ENCODE measurements around the gene KSR2.

DNA sequence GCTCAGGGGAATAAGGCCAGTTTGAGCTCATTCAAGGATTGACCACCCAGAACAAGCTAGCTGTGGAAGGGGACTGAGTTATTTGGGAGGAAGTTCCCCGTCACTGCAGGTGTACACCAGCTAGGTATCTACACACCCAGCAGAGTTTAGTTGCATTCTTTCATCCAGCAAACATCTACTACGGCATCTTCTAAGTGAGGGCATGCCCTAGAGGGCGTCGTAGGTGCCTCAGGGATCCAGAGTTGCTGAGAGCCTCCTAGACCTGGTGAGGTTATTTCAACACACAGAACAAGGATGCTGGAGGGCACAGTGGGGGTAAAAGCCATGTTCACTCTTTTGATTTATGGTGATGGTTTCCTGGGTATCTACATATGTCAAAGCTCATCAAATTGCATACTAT is 149.6 kb downstream of the KSR2 start:
- no peak for TF ChIP-seq POLR2A (IDR thresholded peaks at IDR 0.05)
- TF ChIP-seq, protein P1, sequence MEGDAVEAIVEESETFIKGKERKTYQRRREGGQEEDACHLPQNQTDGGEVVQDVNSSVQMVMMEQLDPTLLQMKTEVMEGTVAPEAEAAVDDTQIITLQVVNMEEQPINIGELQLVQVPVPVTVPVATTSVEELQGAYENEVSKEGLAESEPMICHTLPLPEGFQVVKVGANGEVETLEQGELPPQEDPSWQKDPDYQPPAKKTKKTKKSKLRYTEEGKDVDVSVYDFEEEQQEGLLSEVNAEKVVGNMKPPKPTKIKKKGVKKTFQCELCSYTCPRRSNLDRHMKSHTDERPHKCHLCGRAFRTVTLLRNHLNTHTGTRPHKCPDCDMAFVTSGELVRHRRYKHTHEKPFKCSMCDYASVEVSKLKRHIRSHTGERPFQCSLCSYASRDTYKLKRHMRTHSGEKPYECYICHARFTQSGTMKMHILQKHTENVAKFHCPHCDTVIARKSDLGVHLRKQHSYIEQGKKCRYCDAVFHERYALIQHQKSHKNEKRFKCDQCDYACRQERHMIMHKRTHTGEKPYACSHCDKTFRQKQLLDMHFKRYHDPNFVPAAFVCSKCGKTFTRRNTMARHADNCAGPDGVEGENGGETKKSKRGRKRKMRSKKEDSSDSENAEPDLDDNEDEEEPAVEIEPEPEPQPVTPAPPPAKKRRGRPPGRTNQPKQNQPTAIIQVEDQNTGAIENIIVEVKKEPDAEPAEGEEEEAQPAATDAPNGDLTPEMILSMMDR (IDR thresholded peaks at IDR 0.05) = no peak
